Pons (tissue), 1 donor: Measurements from ENCODE around the gene WSB1.
"Not testable (repeated sequence)": the region's sequence is repeated elsewhere in the genome, so short reads cannot be mapped to it uniquely, and the experiment has no call there.

ENCODE experiments used
- DNase-seq: peaks from one replicate; pipeline ENCODE4 v3.0.0-alpha.2; 2016; ENCODE audit warnings: low spot score

WSB1 gene

GRCh38 chr17:27293898-27294688 is at the start of gene WSB1:
Gene WSB1, plus strand, starts transcription at chr17:27294114. Its CDS starts 282 bp downstream, at chr17:27294396.
- peak; percentile 92 for DNase-seq

GRCh38 chr17:27244491-27245223 is 49.3 kb upstream of the WSB1 start:
- DNase-seq: peak; percentile 90

- peak; percentile 95 for DNase-seq
Observed at GRCh38 chr17:27245230-27245696, 48.7 kb upstream of the WSB1 start.

GRCh38 chr17:27246537-27246936 is 47.4 kb upstream of the WSB1 start:
- no peak for DNase-seq

- DNase-seq: peak; percentile 76
Observed at GRCh38 chr17:27247071-27247957, 46.6 kb upstream of the WSB1 start.

GRCh38 chr17:27247958-27248342 is 46.0 kb upstream of the WSB1 start:
- no peak for DNase-seq

- DNase-seq: not testable (repeated sequence)
Observed at GRCh38 chr17:27250791-27251190, 43.1 kb upstream of the WSB1 start.

GRCh38 chr17:27254802-27255201 is 39.1 kb upstream of the WSB1 start:
- DNase-seq: not testable (repeated sequence)

GRCh38 chr17:27256225-27257030 is 37.5 kb upstream of the WSB1 start:
- no peak for DNase-seq

- DNase-seq: no peak
Observed at GRCh38 chr17:27257031-27257357, 36.9 kb upstream of the WSB1 start.

GRCh38 chr17:27259356-27259755 is 34.6 kb upstream of the WSB1 start:
- no peak for DNase-seq

- no peak for DNase-seq
Observed at GRCh38 chr17:27263386-27263785, 30.5 kb upstream of the WSB1 start.

- DNase-seq: no peak
Observed at GRCh38 chr17:27264068-27264812, 29.7 kb upstream of the WSB1 start.

- DNase-seq: no peak
Observed at GRCh38 chr17:27265333-27265732, 28.6 kb upstream of the WSB1 start.

GRCh38 chr17:27266228-27266627 is 27.7 kb upstream of the WSB1 start:
- no peak for DNase-seq

- DNase-seq: no peak
Observed at GRCh38 chr17:27268394-27269085, 25.4 kb upstream of the WSB1 start.

- no peak for DNase-seq
Observed at GRCh38 chr17:27269201-27269600, 24.7 kb upstream of the WSB1 start.

- DNase-seq: no peak
Observed at GRCh38 chr17:27269974-27270373, 23.9 kb upstream of the WSB1 start.

- DNase-seq: no peak
Observed at GRCh38 chr17:27276653-27277156, 17.2 kb upstream of the WSB1 start.

- not testable (repeated sequence) for DNase-seq
Observed at GRCh38 chr17:27279132-27279531, 14.8 kb upstream of the WSB1 start.
